Anterior cingulate cortex (tissue), 58 donors: ENCODE data around the gene TLDC2.
"Not testable (repeated sequence)": the region's sequence is repeated elsewhere in the genome, so short reads cannot be mapped to it uniquely, and the experiment has no call there.

Source experiments
- DNase-seq, 58 donors: peaks; one replicate each; lab custom pipeline; 2025; lab: John Stamatoyannopoulos, UW

Gene TLDC2

DNA sequence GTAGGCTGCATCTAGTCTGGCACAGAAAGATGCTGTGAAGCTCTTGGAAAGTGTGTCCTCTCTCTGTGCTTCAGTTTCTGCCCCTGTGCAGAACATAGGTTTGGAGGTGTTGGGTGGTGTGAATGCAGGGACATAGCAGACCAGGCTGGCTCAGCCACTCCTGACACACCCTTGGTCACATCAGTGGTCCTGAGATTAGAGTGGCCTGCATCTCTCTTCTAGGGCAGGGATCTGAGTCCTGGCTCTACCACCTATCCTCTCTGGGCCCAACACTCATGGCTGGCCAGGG lies 10.1 kb upstream of the TLDC2 start:
- DNase-seq = no peak

DNA sequence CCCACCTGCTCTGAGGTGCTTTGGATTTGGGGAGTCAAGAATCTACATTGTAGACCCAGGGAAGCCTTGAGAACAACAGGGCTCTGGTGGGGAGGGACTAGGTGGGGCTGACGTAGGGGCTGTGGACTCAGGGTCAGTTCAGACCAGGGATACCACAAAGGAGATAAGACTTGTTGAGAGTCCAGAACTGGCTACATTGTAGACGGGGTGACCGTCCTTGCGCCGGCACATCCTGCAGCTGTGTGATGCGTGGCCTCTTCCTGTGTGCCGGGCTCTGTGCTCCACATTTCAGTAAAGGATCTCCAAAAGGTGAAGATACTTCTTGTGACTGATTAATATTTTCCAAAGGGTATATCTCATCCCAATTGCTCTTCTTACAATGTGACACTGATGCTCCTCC lies 9.8 kb upstream of the TLDC2 start:
- DNase-seq = no peak

DNA sequence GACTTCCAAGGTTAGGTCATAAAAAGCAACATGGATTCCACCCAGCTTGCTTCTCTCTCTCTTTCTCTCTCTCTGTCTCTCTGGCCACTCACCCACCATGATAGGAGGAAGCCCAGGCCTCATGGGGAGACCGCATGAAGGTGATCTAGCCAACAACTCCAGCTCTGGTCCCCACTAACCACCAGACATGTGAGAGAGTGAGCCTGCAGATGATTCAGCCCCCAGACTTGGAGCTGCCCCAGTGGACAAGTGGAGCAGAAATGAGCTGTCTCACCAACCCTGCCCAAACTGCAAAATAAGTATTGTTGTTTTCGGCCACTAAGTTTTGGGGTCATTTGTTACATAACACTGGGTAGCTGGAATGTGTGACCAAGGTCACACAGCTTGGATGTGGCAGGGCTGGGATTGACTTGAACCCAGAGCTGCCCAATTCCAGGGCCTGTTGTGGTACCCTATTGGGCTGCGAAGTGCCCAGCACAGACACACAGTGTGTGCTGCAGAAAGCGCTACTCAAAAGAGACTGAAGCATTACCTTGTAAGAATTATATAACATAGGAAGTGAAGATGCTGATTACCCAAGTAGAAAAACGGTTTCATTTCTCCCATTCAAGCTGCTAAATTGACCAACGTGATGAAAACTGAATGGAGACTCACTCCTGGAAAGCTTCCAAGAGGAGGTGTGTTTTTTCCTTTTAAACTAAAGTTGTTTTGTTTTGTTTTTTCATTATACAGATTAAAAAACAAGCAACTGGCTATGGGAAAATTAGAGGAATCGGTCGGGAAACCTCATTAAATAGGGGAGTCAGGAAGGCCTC lies 9.1 kb upstream of the TLDC2 start:
- peak in 8 of 58 donors; percentile 18 to 47 (median 20) for DNase-seq

DNA sequence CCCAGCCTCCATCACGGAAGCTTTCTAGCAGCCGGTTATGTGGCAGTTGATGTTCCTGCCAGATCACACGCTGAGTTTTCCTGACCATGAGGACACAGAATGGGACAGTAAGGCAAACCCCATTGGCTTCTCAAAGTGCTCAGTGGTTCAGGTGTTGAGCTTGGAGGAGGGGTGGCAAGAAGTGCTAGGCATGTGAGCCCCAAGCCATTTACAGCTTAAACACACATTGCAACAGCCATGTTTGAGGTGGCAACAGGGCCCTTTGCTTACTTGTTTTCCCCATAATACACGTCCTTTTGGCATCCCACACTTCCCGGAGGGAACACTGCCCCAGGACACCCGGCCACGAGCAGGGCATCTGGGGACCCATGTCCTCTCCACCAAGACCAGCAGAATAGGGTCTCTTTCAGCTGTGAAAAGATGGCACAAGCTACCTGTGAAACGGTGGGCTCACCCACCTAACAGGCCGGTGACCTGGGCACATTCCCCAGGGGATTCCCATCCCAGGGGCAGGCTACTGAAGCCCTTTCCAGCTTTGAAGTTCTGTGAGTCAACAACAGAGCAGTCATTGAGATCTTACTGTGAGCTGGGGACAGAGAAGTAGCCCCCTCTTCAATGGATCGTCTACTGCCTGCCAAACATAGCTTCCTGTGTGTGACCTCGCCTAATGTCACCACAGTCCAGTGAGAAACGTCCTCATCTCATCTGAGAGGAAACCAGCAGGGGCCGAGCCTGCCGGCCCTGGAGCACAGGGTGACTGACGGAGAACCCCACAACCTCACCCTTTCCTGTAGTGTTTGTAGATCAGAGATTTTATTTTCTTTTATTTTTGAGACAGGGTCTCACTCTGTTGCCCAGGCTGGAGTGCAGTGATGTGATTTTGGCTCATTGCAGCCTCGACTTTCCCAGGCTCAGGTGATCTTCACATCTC lies 4.0 kb upstream of the TLDC2 start:
- no peak for DNase-seq

- DNase-seq = peak in 1 of 58 donors; percentile 1
These were observed 3.1 kb upstream of the TLDC2 start for GRCh38 chr20:36872852-36873251.

GRCh38 chr20:36873498-36874189 lies 2.3 kb upstream of the TLDC2 start:
- DNase-seq = no peak

DNA sequence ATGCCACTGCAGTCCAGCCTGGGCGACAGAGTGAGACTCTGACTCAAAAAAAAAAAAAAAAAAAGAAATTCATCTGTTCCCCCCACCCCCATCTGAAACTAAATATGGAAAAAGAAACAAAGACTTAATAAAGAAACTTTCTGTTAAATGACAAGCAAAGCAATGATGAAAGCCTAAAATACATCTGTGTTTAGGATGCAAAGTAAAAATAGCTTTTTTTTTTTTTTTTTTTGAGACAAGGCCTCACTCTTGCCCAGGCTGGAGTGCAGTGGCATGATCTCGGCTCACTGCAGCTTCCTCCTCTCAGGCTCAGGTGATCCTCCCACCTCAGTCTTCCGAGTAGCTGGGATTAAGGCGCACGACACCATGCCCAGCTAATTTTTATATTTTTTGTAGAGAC lies 845 bp upstream of the TLDC2 start:
- not testable (repeated sequence) for DNase-seq

DNA sequence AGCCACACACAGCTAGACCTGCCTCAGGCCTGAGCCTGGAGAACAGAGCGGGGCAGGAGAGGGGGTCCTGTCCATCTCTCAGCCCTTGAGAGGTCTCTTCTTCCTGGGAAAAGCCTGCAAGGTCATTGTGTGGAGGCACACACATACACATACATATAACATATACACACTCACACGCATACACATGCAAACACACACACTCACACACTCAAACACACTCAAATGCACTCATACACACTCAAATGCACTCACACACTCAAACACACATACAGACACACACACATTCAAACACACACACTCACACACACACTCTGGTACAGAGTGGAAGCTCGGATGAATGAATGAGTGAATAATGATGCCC lies 515 bp downstream of the TLDC2 start:
- DNase-seq = no peak

DNA sequence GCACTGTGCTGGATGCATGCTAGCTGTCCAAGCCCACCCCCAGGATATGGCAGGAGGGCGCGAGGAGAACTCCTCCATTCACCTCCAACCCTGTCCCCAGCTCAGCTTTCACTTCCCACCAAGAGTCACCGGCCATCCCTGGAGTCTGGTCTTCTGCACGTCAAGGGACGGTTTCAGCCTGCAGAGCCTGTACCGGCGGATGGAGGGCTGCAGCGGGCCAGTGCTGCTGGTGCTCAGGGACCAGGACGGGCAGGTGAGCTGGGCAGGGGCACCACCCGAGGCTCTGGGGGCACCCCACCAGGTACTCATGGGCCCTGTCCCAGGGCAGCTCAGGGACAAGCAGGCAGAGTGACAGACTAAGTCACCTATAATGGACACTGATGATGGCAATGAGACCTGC lies 3.0 kb downstream of the TLDC2 start:
- DNase-seq = no peak

DNA sequence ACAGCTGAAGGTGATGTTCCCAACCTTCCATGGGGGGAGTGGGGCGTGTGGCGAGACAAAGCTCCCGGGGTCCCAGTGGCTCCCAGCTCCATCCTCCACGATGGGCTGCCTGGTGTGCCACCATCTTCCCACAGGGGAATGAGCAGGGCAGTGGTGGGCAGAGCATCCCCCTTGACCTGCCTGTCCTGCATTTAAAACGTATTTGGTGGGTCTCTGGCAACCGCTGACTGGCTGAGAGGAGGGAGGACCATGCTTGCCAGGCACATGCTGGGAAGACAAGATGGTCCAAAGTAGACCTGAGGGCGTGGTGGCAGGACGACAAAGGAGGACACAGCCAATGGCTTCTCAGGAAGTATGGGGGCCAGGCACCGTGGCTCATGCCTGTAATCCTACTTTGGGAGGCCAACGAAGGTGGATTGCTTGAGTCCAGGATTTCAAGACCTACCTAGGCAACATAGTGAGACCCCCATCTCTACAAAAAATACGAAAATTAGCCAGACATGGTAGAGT lies 4.9 kb downstream of the TLDC2 start:
- no peak for DNase-seq

DNA sequence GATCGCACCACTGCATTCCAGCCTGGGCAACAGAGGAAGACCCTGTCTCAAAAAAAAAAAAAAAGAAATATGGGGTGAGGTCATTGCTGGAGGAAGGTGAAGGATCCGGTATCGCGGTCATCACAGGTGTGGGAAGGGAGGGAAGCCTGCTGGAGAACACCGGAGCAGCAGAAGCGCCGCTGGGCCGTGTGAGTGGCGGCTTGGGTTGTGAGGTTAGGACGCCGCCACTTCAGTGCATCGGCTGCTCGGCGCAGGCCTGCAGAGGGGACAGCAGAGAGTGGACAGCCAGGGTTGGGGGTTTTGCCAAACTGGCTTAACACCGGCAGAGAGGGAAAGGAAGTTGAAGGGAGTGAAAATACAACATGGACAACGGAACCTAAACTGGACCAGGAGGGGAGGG lies 5.4 kb downstream of the TLDC2 start:
- DNase-seq = no peak

GRCh38 chr20:36881888-36882287 lies 6.0 kb downstream of the TLDC2 start:
- no peak for DNase-seq

GRCh38 chr20:36883977-36884535 lies 8.1 kb downstream of the TLDC2 start:
- no peak for DNase-seq

GRCh38 chr20:36885356-36885755 lies 9.4 kb downstream of the TLDC2 start:
- no peak for DNase-seq

- peak in 55 of 58 donors; percentile 17 to 86 (median 65) for DNase-seq
These were observed 11.2 kb downstream of the TLDC2 start for GRCh38 chr20:36886859-36887751.

- no peak for DNase-seq
These were observed 11.8 kb downstream of the TLDC2 start for GRCh38 chr20:36887752-36888090.

DNA sequence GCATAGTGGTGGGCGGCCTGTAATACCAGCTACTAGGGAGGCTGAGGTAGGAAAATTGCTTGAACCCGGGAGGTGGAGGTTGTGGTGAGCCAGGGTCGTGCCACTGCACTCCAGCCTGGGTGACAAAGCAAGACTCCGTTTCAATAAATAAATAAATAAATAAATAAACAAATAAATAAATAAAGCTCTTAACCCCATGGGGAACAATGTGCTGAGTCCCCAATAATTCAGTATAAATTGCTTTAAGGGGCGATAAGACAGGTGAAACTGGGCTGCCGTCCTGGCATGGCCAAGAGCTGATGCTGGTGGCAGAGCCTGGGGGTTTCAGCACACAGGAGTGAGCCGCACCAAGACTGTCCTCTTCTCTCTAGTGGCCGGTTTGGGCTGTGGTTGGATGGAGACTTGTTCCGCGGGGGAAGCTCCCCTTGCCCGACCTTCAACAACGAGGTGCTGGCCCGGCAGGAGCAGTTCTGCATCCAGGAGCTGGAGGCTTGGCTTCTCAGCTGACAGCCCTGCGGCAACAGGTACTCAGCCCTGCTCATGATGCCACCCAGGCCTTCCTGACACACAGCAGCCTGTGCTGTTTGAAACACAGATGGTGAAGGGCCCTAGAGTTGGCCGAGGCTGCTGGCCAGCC lies 13.1 kb downstream of the TLDC2 start:
- DNase-seq = no peak

DNA sequence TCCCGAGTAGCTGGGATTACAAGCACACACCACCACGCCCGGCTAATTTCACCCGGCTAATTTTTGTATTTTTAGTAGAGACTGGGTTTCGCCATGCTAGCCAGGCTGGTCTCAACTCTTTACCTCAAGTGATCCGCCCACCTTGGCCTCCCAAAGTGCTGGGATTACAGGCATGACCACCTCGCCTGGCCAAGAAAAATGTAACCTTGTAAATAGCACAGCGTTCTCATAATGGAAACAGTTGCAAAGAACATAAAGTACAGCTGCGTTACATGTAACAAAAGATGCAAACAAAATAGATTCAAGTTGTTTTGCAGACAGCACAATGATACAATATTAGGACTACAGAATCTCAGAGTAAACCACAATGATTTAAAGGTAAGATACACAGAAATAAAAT lies 14.6 kb downstream of the TLDC2 start:
- DNase-seq = no peak

- no peak for DNase-seq
These were observed 15.3 kb downstream of the TLDC2 start for GRCh38 chr20:36891211-36891610.
